ENCODE data around the gene PRKD1. TPM values are rescaled to one million over a fixed set of nuclear protein-coding genes. Genes with fewer than 3 reads are reported as not detected.

PRKD1 gene
- total RNA-seq, 3 donors from 2014 or later (not counting 1 experiment from before 2014, with no cell fraction given), result not detected

- H3K27me3 ChIP-seq (ENCODE audit: control insufficient read depth, insufficient read depth, low read length), result no peaks in the 10 kb centered on the region
- H3K4me1 Mint-ChIP-seq, result no peaks in the 10 kb centered on the region
- no peaks in the 10 kb centered on the region for H3K4me1 ChIP-seq (ENCODE audit: control insufficient read depth, insufficient read depth, low read length)
- H3K27me3 Mint-ChIP-seq (ENCODE audit: low read depth in 2 of 2), result no peaks in the 10 kb centered on the region
- no peaks in the 10 kb centered on the region for H3K36me3 ChIP-seq (ENCODE audit: control insufficient read depth, insufficient read depth, low read length)
- no peaks in the 10 kb centered on the region for H3K9me3 ChIP-seq (ENCODE audit: control insufficient read depth, insufficient read depth, low read length)
- 77% methylated on average over 1 of the region's 2 CpGs for WGBS (ENCODE audit: insufficient coverage)
- no peak overlapping the region for H3K4me3 Mint-ChIP-seq
- no peak overlapping the region for H3K27ac ChIP-seq (ENCODE audit: low read length)
- ATAC-seq, result no peak
- H3K9me3 Mint-ChIP-seq, result peaks cover 10 to 18% of the 10 kb centered on the region in 2 donors
- H3K4me3 ChIP-seq (ENCODE audit: low read length), result no peak overlapping the region
- intact Hi-C loops (cut with micrococcal nuclease), result no loop called here
- DNase-seq, result no peak
- no peaks in the 10 kb centered on the region for H3K36me3 Mint-ChIP-seq
- TF ChIP-seq, protein P1, sequence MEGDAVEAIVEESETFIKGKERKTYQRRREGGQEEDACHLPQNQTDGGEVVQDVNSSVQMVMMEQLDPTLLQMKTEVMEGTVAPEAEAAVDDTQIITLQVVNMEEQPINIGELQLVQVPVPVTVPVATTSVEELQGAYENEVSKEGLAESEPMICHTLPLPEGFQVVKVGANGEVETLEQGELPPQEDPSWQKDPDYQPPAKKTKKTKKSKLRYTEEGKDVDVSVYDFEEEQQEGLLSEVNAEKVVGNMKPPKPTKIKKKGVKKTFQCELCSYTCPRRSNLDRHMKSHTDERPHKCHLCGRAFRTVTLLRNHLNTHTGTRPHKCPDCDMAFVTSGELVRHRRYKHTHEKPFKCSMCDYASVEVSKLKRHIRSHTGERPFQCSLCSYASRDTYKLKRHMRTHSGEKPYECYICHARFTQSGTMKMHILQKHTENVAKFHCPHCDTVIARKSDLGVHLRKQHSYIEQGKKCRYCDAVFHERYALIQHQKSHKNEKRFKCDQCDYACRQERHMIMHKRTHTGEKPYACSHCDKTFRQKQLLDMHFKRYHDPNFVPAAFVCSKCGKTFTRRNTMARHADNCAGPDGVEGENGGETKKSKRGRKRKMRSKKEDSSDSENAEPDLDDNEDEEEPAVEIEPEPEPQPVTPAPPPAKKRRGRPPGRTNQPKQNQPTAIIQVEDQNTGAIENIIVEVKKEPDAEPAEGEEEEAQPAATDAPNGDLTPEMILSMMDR (IDR thresholded peaks at IDR 0.05), result no peak
- no peak overlapping the region for H3K27ac Mint-ChIP-seq
Observed at GRCh38 chr14:29587046-29587445, 340.6 kb downstream of the PRKD1 start.

DNA sequence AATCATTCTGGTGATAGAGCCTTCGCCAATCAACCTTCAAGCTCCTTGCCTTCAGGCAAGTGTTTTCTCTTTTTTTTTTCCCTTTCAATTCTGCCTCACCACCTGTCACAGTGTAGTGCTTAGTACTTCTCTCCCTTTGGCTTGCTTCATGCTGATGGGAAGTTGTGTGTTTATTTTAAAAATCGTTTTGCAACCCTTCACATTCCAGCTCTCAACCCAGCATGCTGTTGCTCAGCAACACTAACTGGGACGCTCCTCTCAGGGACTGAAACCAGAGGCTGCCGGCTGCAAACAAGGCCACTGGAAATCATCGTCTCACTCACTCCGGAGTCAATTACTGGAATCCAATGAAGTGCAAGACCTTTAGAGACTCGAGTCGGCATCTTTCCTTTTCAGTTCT is 342.7 kb downstream of the PRKD1 start:
- peaks cover 12 to 22% of the 10 kb centered on the region in 2 donors for H3K9me3 Mint-ChIP-seq
- Histone ChIP-seq H3K27me3 (ENCODE audit: control insufficient read depth, insufficient read depth, low read length) (no peaks in the 10 kb centered on the region), H3K36me3 (ENCODE audit: control insufficient read depth, insufficient read depth, low read length) (no peaks in the 10 kb centered on the region), H3K4me3 (ENCODE audit: low read length) (no peak overlapping the region), H3K4me1 (ENCODE audit: control insufficient read depth, insufficient read depth, low read length) (no peaks in the 10 kb centered on the region), H3K9me3 (ENCODE audit: control insufficient read depth, insufficient read depth, low read length) (no peaks in the 10 kb centered on the region), H3K27ac (ENCODE audit: low read length) (no peak overlapping the region)
- no peaks in the 10 kb centered on the region for H3K27me3 Mint-ChIP-seq (ENCODE audit: low read depth in 2 of 2)
- TF ChIP-seq, protein P1 (IDR thresholded peaks at IDR 0.05), result no peak
- no peaks in the 10 kb centered on the region for H3K4me1 Mint-ChIP-seq
- intact Hi-C loops (cut with micrococcal nuclease), result no loop called here
- no peak for ATAC-seq
- H3K4me3 Mint-ChIP-seq, result no peak overlapping the region
- no peaks in the 10 kb centered on the region for H3K36me3 Mint-ChIP-seq
- 75% methylated on average over 7 of the region's 8 CpGs for WGBS (ENCODE audit: insufficient coverage)
- DNase-seq, result no peak
- H3K27ac Mint-ChIP-seq, result no peak overlapping the region

DNA sequence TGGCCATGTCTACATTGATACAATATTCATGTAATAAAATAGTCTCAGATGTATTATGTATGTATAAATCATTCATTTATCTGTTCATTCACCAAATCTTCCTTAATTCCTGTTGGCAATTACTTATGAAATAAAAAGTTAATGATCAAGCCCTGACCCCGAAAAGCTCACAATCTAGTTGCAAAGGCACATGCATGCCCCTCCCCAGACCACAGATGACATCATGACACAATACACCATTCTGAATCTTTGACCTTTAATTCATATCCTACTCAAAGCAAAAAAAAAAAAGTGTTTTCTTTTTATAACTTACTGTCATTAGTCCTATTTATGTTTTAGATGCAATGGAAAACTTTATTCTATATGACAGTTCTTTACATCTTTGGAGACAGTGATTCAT is 346.9 kb downstream of the PRKD1 start:
- Histone ChIP-seq H3K36me3 (ENCODE audit: control insufficient read depth, insufficient read depth, low read length) (no peaks in the 10 kb centered on the region), H3K9me3 (ENCODE audit: control insufficient read depth, insufficient read depth, low read length) (peaks cover 3% of the 10 kb centered on the region), H3K4me3 (ENCODE audit: low read length) (no peak overlapping the region), H3K27me3 (ENCODE audit: control insufficient read depth, insufficient read depth, low read length) (no peaks in the 10 kb centered on the region), H3K4me1 (ENCODE audit: control insufficient read depth, insufficient read depth, low read length) (no peaks in the 10 kb centered on the region), H3K27ac (ENCODE audit: low read length) (no peak overlapping the region)
- Mint-ChIP-seq H3K4me1 (no peaks in the 10 kb centered on the region), H3K36me3 (no peaks in the 10 kb centered on the region), H3K4me3 (no peak overlapping the region), H3K9me3 (peaks cover 12 to 22% of the 10 kb centered on the region in 2 donors), H3K27ac (no peak overlapping the region), H3K27me3 (ENCODE audit: low read depth in 2 of 2) (no peaks in the 10 kb centered on the region)
- intact Hi-C loops (cut with micrococcal nuclease), result no loop called here
- DNase-seq (no peak), ATAC-seq (no peak)
- 78% methylated on average over 1 of the region's 1 CpG for WGBS (ENCODE audit: insufficient coverage)
- TF ChIP-seq, protein P1 (IDR thresholded peaks at IDR 0.05), result no peak

- WGBS (ENCODE audit: insufficient coverage), result 58% methylated on average over 1 of the region's 3 CpGs
- ATAC-seq (no peak), DNase-seq (no peak)
- no peaks in the 10 kb centered on the region for H3K36me3 Mint-ChIP-seq
- Histone ChIP-seq H3K4me3 (ENCODE audit: low read length) (no peak overlapping the region), H3K27me3 (ENCODE audit: control insufficient read depth, insufficient read depth, low read length) (no peaks in the 10 kb centered on the region), H3K27ac (ENCODE audit: low read length) (no peak overlapping the region), H3K9me3 (ENCODE audit: control insufficient read depth, insufficient read depth, low read length) (peaks cover 3% of the 10 kb centered on the region), H3K36me3 (ENCODE audit: control insufficient read depth, insufficient read depth, low read length) (no peaks in the 10 kb centered on the region), H3K4me1 (ENCODE audit: control insufficient read depth, insufficient read depth, low read length) (no peaks in the 10 kb centered on the region)
- TF ChIP-seq, protein P1 (IDR thresholded peaks at IDR 0.05), result no peak
- no peak overlapping the region for H3K4me3 Mint-ChIP-seq
- H3K4me1 Mint-ChIP-seq, result no peaks in the 10 kb centered on the region
- H3K9me3 Mint-ChIP-seq, result peaks cover 12 to 19% of the 10 kb centered on the region in 2 donors
- intact Hi-C loops (cut with micrococcal nuclease), result no loop called here
- H3K27ac Mint-ChIP-seq, result no peak overlapping the region
- no peaks in the 10 kb centered on the region for H3K27me3 Mint-ChIP-seq (ENCODE audit: low read depth in 2 of 2)
Observed at GRCh38 chr14:29579838-29580237, 347.8 kb downstream of the PRKD1 start.
